Lower leg skin (tissue), 3 donors: Measurements from ENCODE around the gene NOTCH1.

Experiments used
- CTCF ChIP-seq, 3 donors: fragments of 450-650 bp; IDR thresholded peaks; one replicate each; pipeline ENCODE4 v1.5.1; 2016; ENCODE audit warnings: antibody characterized with exemption in 3 of 3, mild to moderate bottlenecking in 3 of 3, moderate library complexity in 2 of 3
- POLR2A ChIP-seq, 2 donors: fragments of 450-650 bp; IDR thresholded peaks; one replicate each; pipeline ENCODE4 v1.6.1; 2016 to 2017; ENCODE audit warnings: antibody characterized with exemption in 2 of 2, mild to moderate bottlenecking in 1 of 2, moderate library complexity in 1 of 2

DNA sequence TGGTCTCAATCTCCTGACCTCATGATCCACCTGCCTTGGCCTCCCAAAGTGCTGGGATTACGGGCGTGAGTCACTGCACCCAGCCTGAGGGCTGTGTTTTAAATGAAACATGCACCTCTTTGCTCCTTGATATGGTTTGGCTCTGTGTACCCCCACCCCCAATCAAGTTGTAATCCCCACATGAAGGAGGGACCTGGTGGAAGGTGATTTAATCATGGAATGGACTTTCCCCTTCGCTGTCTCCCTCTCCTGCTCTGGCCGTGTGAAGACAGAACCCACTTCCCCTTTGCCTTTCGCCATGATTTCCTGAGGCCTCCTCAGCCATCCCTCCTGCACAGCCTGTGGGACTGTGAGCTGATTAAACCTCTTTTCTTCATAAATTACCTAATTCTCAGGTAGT, 12.5 kb upstream of the NOTCH1 start:
- TF ChIP-seq POLR2A (IDR thresholded peaks at IDR 0.05): no peak
- no peak for TF ChIP-seq CTCF (IDR thresholded peaks at IDR 0.05)
